GM19240 (cell line): Measurements from ENCODE around the gene NANOG.
"Not testable (repeated sequence)": the region's sequence is repeated elsewhere in the genome, so short reads cannot be mapped to it uniquely, and the experiment has no call there.

ENCODE experiments used
- DNase-seq: peaks from one replicate; pipeline ENCODE4 v3.0.0; 2011; ENCODE audit warnings: low spot score; ENCODE audit not compliant: insufficient read length

NANOG gene

GRCh38 chr12:7788884-7789528, at the start of gene NANOG:
Gene NANOG, plus strand, starts transcription at chr12:7789402. Its CDS starts 213 bp downstream, at chr12:7789615.
- not testable (repeated sequence) for DNase-seq

- DNase-seq: no peak
These were observed 42.0 kb upstream of the NANOG start, which contains the start of gene CLEC4C for GRCh38 chr12:7747246-7747645. Gene CLEC4C, minus strand, starts transcription at chr12:7747375. Its CDS starts 27 bp downstream, at chr12:7747348.

DNA sequence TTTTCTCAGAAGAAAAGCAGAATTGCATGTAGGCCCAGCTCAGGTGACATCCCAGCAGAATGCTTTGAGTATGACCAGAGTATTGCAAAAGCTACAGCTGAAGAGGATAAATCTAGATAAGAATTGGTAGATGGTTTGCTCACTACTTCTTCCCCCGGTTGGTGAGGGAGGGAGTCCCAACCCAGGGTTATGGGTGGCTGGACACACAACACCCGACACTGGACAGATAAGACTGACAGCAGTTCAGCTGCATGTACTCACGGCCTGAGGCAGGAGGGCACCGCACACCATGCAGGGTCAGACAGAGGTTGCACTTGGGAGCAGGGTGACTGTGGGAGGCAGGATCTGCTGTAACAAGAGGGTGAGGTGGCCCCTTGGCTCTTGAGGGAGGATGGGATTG, 40.4 kb upstream of the NANOG start:
- DNase-seq: no peak

DNA sequence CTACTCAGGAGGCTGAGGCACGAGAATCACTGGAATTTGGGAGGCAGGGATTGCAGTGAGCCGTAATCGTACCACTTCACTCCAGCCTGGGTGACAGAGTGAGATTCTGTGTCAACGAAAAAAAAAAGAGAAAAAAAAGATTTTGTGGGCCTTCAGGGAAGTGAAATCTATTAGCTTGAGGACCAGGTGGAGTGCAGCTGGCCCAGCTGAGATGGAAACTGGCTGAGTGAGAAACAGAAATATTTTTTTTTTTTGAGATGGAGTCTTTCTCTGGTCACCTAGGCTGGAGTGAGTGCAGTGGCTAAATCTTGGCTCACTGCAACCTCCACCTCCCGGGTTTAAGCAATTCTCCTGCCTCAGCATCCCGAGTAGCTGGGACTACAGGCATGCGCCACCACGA, 39.8 kb upstream of the NANOG start:
- no peak for DNase-seq

GRCh38 chr12:7750350-7750749, 38.9 kb upstream of the NANOG start:
- no peak for DNase-seq

DNA sequence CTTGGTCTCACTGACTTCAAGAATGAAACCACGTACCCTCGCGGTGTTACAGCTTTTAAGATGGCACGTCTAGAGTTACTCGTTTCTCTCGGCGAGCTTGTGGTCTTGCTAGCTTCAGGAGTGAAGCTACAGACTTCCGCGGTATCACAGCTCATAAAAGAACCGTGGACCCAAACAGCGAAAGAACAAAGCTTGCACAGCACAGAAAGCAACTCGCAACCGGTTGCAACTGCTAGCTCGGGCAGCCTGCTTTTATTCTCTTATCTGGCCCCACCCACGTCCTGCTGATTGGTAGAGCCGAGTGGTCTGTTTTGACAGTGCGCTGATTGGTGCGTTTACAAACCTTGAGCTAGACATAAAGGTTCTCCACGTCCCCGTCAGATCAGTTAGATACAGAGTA, 37.8 kb upstream of the NANOG start:
- DNase-seq: no peak

DNA sequence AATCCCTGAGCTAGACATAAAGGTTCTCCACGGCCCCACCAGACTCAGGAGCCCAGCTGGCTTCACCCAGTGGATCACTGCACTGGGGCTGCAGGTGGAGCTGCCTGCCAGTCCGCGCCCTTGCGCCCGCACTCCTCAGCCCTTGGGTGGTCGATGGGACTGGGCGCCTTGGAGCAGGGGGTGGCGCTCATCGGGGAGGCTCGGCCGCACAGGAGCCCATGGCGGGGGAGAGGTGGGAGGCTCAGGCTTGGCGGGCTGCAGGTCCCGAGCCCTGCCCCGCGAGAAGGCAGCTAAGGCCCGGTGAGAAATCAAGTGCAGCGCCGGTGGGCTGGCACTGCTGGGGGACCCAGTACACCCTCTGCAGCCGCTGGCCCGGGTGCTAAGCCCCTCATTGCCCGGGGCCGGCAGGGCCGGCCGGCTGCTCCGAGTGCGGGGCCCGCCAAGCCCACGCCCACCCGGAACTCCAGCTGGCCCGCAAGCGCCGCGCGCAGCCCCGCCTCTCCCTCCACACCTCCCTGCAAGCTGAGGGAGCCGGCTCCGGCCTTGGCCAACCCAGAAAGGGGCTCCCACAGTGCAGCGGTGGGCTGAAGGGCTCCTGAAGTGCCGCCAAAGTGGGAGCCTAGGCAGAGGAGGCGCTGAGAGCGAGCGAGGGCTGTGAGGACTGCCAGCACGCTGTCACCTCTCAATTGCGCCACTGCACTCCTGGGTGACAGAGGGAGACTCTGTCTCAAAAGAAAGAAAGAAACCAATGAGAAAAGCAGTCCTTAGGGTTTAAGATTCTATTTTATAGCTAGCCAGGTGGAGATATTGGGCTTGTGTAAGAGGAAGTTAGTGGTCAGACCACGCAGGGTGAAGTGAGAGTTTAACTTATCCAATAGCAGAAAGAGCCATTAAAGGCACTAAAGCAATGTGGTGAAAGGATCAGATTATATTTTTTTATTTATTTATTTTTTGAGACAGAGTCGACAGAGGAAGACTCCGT, 37.0 kb upstream of the NANOG start:
- not testable (repeated sequence) for DNase-seq

DNA sequence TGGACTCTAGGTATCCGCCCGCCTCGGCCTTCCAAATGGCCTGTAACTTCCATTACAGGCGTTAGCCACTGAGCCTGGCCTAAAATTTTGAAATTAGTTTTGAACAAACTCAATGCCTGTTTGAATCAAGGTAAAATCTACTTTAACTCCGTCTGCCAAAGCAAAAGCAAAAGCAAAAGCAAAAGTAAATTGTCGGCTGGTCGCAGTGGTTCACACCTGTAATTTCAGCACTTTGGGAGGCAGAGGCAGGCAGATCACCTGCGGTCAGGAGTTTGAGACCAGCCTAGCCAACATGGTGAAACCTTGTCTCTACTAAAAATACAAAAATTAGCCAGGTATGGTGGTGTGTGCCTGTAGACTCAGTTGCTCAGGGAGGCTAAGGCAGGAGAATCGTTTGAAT, 33.5 kb upstream of the NANOG start:
- not testable (repeated sequence) for DNase-seq

- DNase-seq: no peak
These were observed 32.2 kb upstream of the NANOG start for GRCh38 chr12:7756993-7757392.

GRCh38 chr12:7758766-7759140, 30.4 kb upstream of the NANOG start:
- DNase-seq: no peak

GRCh38 chr12:7769999-7770398, 19.2 kb upstream of the NANOG start:
- DNase-seq: no peak

GRCh38 chr12:7781274-7781673, 7.9 kb upstream of the NANOG start:
- no peak for DNase-seq

DNA sequence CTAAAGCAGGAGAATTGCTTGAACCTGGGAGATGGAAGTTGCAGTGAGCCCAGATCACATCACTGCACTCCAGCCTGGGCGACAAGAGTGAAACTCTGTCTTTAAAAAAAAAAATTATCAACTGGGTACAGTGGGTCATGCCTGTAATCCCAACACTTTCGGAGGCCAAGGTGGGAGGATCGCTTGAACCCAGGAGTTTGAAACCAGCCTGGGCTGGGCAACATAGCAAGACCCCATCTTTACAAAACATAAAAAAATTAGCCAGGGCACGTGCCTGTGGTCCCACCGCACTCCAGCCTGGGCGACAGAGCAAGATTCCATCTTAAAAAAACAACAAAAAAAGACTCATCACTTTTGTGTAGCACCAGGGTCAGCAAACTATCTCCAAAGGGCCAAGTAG, 7.1 kb upstream of the NANOG start:
- DNase-seq: no peak

DNA sequence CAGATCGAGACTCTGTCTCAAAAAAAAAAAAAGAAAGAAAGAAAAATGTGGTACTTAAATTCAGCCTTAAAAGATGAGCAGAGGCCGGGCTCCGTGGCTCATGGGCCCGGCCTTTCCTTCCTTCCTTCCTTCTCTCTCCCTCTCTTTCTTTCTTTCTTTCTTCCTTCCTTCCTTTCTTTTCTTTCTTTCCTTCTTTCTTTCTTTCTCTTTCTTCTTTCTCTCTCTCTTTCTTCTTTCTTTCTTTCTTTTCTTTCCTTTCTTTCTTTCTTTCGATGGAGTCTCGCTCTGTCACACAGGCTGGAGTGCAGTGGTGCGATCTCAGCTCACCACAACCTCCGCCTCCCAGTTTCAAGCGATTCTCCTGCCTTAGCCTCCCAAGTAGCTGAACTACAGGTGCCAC, 5.8 kb upstream of the NANOG start:
- DNase-seq: not testable (repeated sequence)

- no peak for DNase-seq
These were observed 4.5 kb upstream of the NANOG start for GRCh38 chr12:7784701-7785100.

- no peak for DNase-seq
These were observed 1.5 kb upstream of the NANOG start for GRCh38 chr12:7787574-7788293.

DNA sequence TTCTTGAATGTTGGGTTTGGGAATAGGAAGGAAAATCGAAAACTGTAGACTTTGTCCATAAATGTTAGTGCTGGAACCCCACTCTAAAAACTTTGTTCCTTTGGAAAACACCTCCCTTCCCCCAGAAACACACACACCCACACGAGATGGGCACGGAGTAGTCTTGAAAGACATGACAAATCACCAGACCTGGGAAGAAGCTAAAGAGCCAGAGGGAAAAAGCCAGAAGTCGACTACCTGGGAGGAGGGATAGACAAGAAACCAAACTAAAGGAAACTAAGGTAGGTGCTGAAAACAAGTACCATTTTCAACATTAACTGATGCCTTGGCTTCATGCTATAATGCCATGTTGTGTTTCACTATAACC, 925 bp upstream of the NANOG start:
- no peak for DNase-seq

DNA sequence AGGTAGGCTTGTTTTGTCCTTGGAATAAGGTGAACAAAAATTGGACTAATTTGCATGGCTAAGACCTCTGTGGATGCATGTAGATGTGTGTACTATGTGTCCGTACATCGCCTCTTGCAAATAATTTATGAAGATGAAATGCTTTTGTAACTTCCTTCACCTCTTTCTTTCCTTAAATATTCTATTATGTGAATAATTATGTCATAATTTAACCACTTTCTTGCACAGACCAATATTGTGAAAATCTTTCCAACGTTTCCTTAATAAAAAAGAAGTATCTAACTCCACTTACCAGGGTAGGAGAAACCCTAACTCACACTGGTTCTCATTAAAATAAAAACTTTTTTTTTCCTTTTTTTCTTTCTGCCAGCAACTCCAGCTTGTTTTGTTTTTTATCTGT, 4.0 kb downstream of the NANOG start:
- DNase-seq: no peak

DNA sequence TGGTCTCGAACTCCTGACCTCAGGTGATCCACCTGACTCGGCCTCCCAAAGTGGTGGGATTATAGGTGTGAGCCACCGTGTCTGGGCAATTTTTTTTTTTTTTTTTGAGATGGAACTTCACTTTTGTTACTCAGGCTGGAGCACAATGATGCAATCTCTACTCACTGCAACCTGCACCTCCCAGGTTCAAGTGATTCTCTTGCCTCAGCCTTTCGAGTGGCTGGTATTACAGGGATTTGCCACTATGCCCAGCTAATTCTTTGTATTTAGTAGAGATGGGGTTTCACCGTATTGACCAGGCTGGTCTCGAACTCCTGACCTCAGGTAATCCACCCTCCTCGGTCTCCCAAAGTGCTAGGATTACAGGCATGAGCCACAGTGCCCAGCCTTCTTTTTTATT, 8.1 kb downstream of the NANOG start:
- not testable (repeated sequence) for DNase-seq

DNA sequence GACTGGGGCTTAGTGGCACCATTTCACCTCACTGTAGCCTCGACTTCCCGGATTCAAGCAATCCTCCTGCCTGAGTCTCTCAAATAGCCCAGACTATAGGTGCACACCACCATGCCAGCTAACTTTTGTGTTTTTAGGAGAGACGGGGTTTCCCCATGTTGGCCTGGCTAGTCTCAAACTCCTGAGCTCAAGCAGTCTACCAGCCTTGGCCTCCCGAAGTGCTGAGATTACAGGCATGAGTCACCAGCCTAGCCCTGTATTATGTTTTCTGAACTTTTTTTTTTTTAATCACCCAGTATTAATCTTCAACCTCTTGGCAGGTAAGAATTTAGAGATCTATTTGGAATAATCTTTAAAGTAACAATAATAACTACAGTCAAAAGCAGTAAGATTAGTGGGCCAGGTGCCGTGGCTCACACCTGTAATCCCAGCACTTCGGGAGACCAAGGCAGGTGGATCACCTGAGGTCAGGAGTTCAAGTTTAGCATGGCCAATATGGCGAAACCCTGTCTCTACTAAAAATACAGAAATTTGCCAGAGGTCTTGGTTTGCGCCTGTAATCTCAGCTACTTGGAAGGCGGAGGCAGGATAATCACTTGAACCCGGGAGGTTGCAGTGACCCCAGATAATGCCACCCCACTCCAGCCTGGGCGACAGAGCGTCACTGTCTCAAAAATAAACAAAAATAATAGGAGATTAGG, 8.6 kb downstream of the NANOG start:
- no peak for DNase-seq

GRCh38 chr12:7798750-7799308, 9.6 kb downstream of the NANOG start:
- DNase-seq: not testable (repeated sequence)
